Fibroblast of skin of right biceps (primary cell): ENCODE data around the gene LRP10.

ENCODE experiments used
- DNase-seq: peaks from one replicate; pipeline ENCODE4 v3.0.0-alpha.2; 2013

LRP10 gene

DNA sequence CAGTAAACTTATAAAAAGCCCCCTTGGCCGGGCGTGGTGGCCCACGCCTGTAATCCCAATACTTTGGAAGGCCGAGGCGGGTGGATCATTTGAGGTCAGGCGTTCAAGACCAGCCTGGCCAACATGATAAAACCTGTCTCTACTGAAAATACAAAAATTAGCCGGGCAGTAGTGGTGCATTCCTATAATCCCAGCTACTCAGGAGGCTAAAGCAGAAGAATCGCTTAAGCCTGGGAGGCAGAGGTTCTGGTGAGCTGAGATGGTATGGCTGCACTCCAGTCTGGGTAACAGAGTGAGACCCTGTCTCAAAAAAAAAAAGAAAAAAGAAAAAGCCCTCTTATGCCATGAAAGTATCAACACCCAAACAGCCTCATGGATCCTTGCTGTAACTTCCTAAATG lies 54.0 kb downstream of the LRP10 start:
- no peak for DNase-seq

DNA sequence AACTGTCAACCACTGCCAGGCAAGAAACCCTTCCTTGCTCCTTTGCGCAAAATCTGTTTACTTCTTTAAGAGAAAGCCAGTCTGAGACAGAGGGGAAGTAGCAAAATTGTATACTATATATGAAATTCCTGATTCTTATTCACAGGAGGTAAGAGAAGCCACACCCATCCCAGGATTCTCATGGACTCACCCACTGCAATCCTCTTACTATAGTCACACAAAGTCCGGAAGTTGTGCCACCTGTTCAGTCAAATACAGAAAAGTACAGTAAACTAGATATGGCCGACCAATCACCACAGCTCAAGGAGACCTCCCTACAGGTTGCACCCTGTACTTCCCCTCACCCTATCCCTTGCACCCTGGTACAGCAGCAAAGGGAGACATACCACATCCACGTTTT lies 54.8 kb downstream of the LRP10 start:
- no peak for DNase-seq

DNA sequence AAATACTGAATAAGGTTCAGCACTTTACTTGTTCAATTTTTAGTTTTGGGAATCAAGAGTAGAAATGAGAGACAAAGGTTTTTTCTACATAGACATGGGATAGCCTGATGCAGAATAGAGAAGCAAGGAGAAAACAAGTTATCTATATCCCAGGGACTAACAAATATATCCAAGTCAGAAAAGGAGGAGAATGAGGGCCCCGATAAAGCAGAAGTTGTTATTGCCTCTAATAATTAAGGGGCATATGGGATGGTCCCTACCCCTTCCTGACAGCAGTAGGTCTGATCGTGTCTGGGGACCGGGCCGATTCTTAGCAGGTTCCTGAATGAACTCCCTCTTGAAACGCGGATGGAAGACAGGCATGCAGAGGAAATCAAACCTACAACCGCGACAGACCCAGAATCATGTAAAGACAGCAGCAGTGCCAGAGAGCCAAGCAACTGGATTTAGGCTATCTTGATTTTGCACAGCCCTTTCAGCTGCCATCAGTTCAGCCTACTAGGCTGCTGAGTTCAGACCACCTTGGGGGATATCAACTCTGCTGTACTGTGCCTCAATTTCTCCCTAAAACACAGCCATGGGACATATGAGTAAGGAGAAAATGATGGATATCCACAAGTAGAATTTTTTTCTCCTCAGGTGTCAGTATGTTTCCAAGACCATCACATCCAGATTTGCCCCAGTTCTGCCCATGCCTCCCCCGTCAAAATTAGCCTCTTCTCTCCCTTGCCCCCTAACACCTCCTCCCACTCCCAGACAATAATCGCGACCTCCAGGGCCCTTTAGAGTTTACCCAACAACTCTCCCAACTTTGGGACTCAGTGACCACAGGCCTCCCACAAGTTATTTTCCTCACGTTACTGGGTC lies 56.9 kb downstream of the LRP10 start:
- DNase-seq = no peak

DNA sequence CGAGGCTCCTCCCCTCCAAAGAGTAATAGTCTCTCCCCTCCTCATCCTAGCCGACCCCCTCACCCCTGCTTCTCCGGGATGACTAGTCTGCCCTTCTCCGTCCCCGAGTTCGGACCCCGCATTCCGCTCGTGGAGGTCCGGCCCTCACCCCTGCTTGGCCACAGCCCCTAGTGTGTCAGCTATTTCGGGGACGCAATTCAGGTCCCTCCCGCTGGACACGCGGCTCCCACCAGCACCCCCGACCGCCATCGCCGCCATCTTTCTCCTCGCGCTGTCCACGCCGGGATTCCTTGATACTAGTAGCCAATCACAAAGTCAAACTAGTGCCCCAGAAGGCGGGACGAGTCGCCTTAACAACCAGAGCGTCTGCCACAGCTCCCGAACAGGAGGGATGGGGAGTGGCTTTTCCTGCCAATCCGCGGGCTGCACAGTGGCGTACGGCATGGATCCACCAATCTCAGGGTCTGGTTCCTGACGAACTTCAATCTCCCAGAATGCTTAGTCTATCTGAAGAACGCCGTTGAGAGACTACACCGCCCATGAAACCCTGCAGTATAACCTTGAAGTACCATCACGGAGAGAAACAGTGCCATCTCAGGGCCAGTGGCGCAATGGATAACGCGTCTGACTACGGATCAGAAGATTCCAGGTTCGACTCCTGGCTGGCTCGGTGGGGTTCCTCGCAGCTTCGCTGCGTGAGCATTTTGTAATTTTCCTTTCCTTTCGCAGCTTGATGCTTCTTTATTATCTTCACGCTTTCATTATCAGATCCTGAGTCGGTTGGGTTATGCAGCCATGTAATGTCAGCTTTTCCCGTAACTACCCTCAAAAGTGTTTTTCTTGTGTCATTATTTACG lies 57.8 kb downstream of the LRP10 start, which contains the start of gene PRMT5:
TSS of gene PRMT5 (minus strand) at position 273 of the 857 bp plus-strand sequence. CDS start at position 258, 15 bp downstream.
- peak; percentile 100 for DNase-seq

DNA sequence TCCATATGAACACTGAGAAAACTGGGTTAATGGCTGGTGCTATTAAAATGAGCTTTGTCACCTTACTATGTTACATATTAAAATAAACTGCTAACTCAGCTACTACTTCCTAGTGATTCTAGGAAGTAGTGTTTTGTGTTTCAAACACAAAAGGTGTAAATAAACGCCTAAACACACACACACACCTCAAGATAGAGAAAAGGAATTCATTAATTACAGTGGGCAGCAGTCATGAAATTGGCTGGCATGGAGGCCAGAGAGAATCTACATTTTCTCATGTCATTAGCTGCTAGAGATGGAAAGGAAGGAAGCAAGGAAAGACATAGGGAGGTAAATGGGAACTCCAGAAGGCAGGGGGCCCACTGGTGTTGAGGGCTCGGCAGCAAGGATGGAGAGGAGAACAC lies 58.4 kb downstream of the LRP10 start:
- no peak for DNase-seq
